WERI-Rb-1 (cell line): ENCODE results near the gene NEU4.
"Not testable (repeated sequence)": the region's sequence is repeated elsewhere in the genome, so short reads cannot be mapped to it uniquely, and the experiment has no call there.

Experiments
- DNase-seq: peaks from one replicate; pipeline ENCODE4 v3.0.0-alpha.2; 2020
- H3K27ac ChIP-seq: fragments of 250-450 bp; sonication (Bioruptor Pico); 2 replicates; pipeline ENCODE4 v1.5.1; 2020; ENCODE audit warnings: mild to moderate bottlenecking, moderate library complexity
- H3K27me3 ChIP-seq: fragments of 250-450 bp; sonication (Bioruptor Pico); 2 replicates; pipeline ENCODE4 v1.5.1; 2021; ENCODE audit warnings: mild to moderate bottlenecking, low read depth, moderate library complexity; ENCODE audit not compliant: insufficient read depth, severe bottlenecking
- H3K36me3 ChIP-seq: fragments of 250-450 bp; sonication (Bioruptor Pico); 2 replicates; pipeline ENCODE4 v1.5.1; 2020; ENCODE audit warnings: mild to moderate bottlenecking, moderate library complexity
- H3K4me3 ChIP-seq: 2 replicates; pipeline ENCODE4 v1.5.1; 2011; ENCODE audit warnings: low read depth, mild to moderate bottlenecking, control low read depth, low read length
- H3K9me3 ChIP-seq: fragments of 250-450 bp; sonication (Bioruptor Pico); 2 replicates; pipeline ENCODE4 v1.5.1; 2021; ENCODE audit warnings: mild to moderate bottlenecking, moderate library complexity; ENCODE audit not compliant: severe bottlenecking
- CTCF ChIP-seq: IDR thresholded peaks from 2 replicates; pipeline ENCODE4 v1.5.1; 2011; ENCODE audit warnings: low read depth, mild to moderate bottlenecking, control low read depth, inconsistent platforms, low read length

NEU4 gene

GRCh38 chr2:241801611-241802420, 7.2 kb upstream of the NEU4 start:
- Histone ChIP-seq H3K4me3 (no peak overlapping the region), H3K27ac (peak overlapping the region; percentile 59), H3K36me3 (no peaks in the 10 kb centered on the region), H3K27me3 (no peaks in the 10 kb centered on the region), H3K9me3 (no peaks in the 10 kb centered on the region)
- DNase-seq: peak; percentile 50
- TF ChIP-seq CTCF: no peak

- Histone ChIP-seq H3K36me3 (no peaks in the 10 kb centered on the region), H3K9me3 (no peaks in the 10 kb centered on the region), H3K4me3 (no peak overlapping the region), H3K27ac (peak overlapping the region; percentile 59), H3K27me3 (no peaks in the 10 kb centered on the region)
- peak; percentile 9 for DNase-seq
- TF ChIP-seq CTCF: no peak
These were observed 6.3 kb upstream of the NEU4 start for GRCh38 chr2:241802421-241803318.

GRCh38 chr2:241803387-241804325, 5.3 kb upstream of the NEU4 start:
- peak; percentile 5 for DNase-seq
- peak overlapping the region; percentile 50; the same call in 1 of the 2 replicates for H3K27ac ChIP-seq
- H3K27me3 ChIP-seq: no peaks in the 10 kb centered on the region
- no peaks in the 10 kb centered on the region for H3K36me3 ChIP-seq
- no peak for TF ChIP-seq CTCF
- no peaks in the 10 kb centered on the region for H3K9me3 ChIP-seq
- no peak overlapping the region for H3K4me3 ChIP-seq

- peak overlapping the region; percentile 50 for H3K27ac ChIP-seq
- H3K9me3 ChIP-seq: no peaks in the 10 kb centered on the region
- H3K27me3 ChIP-seq: no peaks in the 10 kb centered on the region
- H3K36me3 ChIP-seq: no peaks in the 10 kb centered on the region
- TF ChIP-seq CTCF: 0 out of 2 replicates have a peak, but pooled peaks have one; percentile 16
- peak; percentile 7 for DNase-seq
- no peak overlapping the region for H3K4me3 ChIP-seq
These were observed 4.4 kb upstream of the NEU4 start for GRCh38 chr2:241804326-241805229.

GRCh38 chr2:241806217-241806616, 2.8 kb upstream of the NEU4 start:
- not testable (repeated sequence) for DNase-seq, H3K4me3 ChIP-seq, H3K36me3 ChIP-seq, H3K27ac ChIP-seq, H3K9me3 ChIP-seq, H3K27me3 ChIP-seq
